Stimulated activated naive CD8-positive, alpha-beta T cell treated with anti-CD3 and anti-CD28 coated beads, Interleukin-15, Interleukin-2, amounts not matched to agents 100 U/mL and 50 U/mL, for 24 hours (primary cell): Measurements from ENCODE around the gene BRINP1.
"Not testable (repeated sequence)": the region's sequence is repeated elsewhere in the genome, so short reads cannot be mapped to it uniquely, and the experiment has no call there.

Source experiments
- ATAC-seq: fragments of 150-1000 bp; cut with Tn5 transposase; one replicate; pipeline ENCODE4 v1.10.0; 2021
- DNase-seq: peaks from one replicate; pipeline ENCODE4 v3.0.0; 2021

The BRINP1 gene

GRCh38 chr9:119185298-119185697 is 183.9 kb downstream of the BRINP1 start:
- no peak for DNase-seq
- ATAC-seq, result no peak

DNA sequence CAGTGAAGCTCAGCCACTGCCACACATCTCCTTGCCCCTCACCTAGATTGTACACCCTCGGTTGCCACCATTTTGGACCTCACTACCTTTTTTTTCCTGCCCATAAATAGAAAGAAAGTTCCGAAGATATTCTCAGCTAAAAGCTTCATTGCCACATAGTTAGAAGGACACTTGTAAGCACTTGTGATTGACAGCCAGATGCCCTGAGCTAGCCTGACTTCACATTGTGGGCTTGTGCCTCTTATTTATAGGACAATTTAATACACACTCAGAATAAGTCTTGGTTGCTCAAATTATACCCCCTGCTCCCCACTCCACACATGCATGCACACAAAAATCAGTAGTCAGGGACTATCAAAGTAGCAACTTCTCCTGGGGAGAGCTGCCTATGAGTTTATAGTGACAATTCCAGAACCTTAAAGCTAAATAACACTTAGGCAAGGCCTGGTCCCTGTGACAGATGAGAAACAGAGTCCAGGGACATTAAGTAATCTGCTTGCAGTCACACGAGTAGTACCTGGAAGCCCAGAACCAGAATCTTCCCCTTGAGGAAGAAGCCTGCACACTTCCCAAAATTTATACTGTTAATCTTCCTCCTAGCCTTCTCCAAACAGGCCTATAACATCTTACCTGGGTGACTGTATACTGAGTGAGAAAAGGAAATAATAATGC is 184.8 kb downstream of the BRINP1 start:
- ATAC-seq, result no peak

GRCh38 chr9:119181561-119181960 is 187.7 kb downstream of the BRINP1 start:
- DNase-seq (no peak), ATAC-seq (no peak)

More for the DNA sequence above, 184.8 kb downstream of the BRINP1 start:
- DNase-seq, result no peak

DNA sequence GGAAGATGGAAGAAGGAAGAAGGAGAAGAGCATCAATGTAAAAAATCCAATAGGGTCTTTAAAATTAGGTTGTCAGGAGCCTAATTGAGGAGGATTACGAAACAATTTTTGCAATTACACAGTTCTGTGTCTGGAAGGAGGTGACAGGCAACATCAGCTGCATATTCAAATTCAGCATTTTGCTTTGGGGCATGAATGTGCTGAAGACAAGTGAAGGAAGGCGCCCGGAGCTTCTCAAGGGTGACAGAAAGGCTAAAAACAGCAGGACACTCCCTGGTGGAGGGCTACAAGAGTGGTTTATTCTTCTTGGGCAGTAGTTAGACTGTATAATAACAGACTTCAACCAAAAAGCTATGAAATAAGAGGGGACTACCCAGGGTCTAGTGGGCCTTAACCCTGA is 188.3 kb downstream of the BRINP1 start:
- no peak for ATAC-seq
- DNase-seq, result no peak

- DNase-seq, result no peak
- ATAC-seq, result no peak
Measured at GRCh38 chr9:119179701-119180100, 189.5 kb downstream of the BRINP1 start.

- no peak for DNase-seq
- no peak for ATAC-seq
Measured at GRCh38 chr9:119177196-119177595, 192.0 kb downstream of the BRINP1 start.

GRCh38 chr9:119175581-119175980 is 193.7 kb downstream of the BRINP1 start:
- no peak for DNase-seq
- no peak for ATAC-seq

DNA sequence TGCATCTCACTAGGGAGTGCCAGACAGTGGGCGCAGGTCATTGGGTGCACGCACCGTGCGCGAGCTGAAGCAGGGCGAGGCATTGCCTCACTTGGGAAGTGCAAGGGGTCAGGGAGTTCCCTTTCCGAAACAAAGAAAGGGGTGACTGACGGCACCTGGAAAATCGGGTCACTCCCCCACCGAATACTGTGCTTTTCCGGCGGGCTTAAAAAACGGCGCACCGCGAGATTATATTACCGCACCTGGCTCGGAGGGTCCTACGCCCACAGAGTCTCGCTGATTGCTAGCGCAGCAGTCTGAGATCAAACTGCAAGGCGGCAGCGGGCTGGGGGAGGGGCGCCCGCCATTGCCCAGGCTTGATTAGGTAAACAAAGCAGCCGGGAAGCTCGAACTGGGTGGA is 200.0 kb downstream of the BRINP1 start:
- not testable (repeated sequence) for ATAC-seq

DNA sequence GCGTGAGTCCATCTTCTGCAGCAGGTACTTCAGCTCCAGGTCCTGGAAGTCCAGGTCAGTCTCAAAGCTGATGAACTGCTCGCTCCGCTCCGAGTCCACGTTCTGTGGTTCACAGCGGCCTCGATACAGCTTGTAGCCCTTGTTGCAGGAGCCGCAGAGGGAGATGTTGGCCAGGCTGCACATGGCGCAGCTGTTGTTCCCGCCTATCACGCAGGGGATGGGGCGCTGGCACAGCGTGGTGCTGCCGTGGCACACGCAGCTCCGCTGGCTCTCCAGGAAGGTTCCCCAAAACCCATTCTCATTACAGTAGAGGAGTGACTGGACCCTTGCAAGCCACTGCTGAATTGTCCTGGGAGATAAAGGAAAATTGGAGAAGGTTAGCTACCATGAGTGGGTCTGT is 201.4 kb downstream of the BRINP1 start:
- ATAC-seq (no peak), DNase-seq (no peak)

More for the DNA sequence above, 200.0 kb downstream of the BRINP1 start:
- not testable (repeated sequence) for DNase-seq

- no peak for ATAC-seq
- no peak for DNase-seq
Measured at GRCh38 chr9:119167267-119167666, 202.0 kb downstream of the BRINP1 start.

DNA sequence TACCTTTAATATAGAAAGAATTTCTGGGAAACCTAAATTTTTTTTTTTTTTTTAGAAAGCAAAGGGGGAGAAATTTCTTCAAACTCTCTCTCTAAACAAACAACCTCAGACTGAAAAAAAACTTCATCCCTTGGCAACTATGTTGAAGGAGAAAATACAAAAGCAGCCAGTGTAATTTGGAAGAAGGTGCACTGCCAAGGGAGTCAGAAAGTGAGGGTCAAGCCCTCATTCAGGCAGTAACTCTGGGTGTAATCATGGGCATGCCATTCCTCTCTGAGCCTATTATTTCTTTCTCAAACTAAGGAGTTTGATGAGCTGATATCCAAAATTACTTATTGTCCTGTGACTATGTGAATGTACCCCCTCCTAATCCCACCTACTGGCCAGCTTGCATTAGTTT is 203.1 kb downstream of the BRINP1 start:
- DNase-seq, result no peak

GRCh38 chr9:119165131-119165530 is 204.1 kb downstream of the BRINP1 start:
- DNase-seq (no peak), ATAC-seq (no peak)

More for the DNA sequence above, 203.1 kb downstream of the BRINP1 start:
- no peak for ATAC-seq

- DNase-seq (no peak), ATAC-seq (no peak)
Measured at GRCh38 chr9:119164716-119165115, 204.5 kb downstream of the BRINP1 start.

DNA sequence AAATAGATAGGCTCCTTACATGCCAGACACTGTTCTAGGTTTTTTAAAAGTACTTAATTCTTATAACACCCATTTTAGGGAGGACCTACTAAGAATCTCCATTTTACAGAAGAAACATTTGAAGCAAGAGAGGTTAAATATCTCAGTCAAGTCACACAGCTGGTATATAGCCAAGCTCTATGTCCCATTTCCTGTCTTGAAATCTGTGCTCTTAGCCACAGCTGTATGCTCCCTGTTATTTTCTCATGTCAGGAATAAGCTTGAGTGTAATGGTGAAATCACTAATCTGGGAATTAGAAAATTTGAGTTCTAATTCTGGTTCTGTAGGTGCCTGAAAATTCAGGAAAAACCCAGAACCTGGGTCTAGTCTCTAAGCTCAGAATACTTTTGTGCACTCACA is 208.7 kb downstream of the BRINP1 start:
- ATAC-seq, result no peak

GRCh38 chr9:119159386-119159785 is 209.8 kb downstream of the BRINP1 start:
- ATAC-seq, result no peak

More for the DNA sequence above, 208.7 kb downstream of the BRINP1 start:
- DNase-seq, result no peak

GRCh38 chr9:119157196-119157595 is 212.0 kb downstream of the BRINP1 start:
- no peak for ATAC-seq
- no peak for DNase-seq

More at GRCh38 chr9:119159386-119159785, 209.8 kb downstream of the BRINP1 start:
- no peak for DNase-seq

DNA sequence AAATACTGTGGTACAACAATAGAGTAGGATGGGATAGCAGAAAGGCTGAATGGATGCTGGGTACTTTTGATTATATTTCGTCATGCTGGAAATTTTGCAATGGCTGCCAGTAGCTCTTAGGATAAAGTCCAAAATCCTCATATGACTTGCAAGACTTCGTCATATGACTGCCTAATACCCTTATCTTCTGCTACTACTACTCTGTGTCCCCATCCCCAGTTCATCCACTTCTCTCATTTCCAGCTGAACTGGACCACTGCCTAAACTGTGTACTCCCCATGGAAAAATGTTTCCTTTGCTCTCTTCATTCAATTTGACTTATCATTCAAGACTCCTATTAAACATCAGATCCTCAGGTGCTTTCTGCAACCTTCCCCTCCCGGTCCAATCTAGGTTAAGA is 212.9 kb downstream of the BRINP1 start:
- DNase-seq (no peak), ATAC-seq (no peak)

- ATAC-seq (no peak), DNase-seq (no peak)
Measured at GRCh38 chr9:119154527-119154926, 214.7 kb downstream of the BRINP1 start.

- ATAC-seq, result no peak
- DNase-seq, result no peak
Measured at GRCh38 chr9:119153402-119153801, 215.8 kb downstream of the BRINP1 start.

GRCh38 chr9:119148855-119149254 is 220.4 kb downstream of the BRINP1 start:
- DNase-seq, result no peak
- no peak for ATAC-seq

- ATAC-seq, result no peak
Measured at GRCh38 chr9:119137479-119137878, 231.8 kb downstream of the BRINP1 start.

DNA sequence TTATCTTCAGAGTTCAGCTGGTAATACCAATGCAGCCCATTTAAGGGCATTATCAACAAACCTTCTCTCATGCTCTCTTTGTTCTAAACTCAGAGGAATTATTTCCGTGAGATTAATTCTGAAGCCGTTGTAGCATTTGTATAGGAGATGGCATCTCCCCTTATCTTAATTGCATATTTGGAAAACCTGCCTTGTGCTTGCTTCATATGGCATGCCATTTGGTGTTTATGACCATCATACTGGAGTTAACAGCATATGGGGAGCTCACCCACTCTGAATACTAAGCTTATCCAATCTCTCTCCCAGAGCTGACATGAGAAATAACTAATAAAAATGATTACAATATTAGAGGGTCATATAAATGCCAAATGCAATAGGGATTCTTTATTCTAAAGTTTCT is 243.2 kb downstream of the BRINP1 start:
- no peak for ATAC-seq
- no peak for DNase-seq

More at GRCh38 chr9:119137479-119137878, 231.8 kb downstream of the BRINP1 start:
- no peak for DNase-seq

DNA sequence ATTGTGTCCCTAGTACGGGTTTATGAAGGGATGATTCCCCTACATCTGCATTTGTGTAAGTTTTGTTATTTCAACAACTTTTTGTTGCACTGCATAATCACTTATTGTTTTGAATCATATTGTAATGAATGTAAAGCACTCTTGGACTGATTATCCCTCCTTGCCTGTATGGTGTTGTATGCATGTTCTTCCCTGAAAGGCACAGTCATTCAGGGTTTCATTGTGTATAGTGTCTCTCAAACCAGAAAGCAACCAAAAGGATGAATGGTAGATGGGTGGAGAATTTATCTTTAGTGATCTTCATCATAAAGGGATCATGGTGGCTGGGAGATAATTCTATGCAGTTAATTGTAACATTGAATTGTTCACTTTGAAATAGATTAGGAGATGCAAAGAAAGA is 247.3 kb downstream of the BRINP1 start:
- ATAC-seq, result no peak
- no peak for DNase-seq

- ATAC-seq (no peak), DNase-seq (no peak)
Measured at GRCh38 chr9:119117409-119117808, 251.8 kb downstream of the BRINP1 start.
